IMR-90 (cell line): ENCODE results near the gene MBTPS1.

Source experiments
- BHLHE40 ChIP-seq: fragments of 150-350 bp; IDR thresholded peaks from 2 replicates; pipeline ENCODE4 v1.6.1; 2016; ENCODE audit warnings: mild to moderate bottlenecking, low read depth, low read length
- CEBPB ChIP-seq: IDR thresholded peaks from 2 replicates; pipeline ENCODE4 v1.6.1; 2012; ENCODE audit warnings: low read depth, low read length, improper control_type of control experiment
- CHD1 ChIP-seq: IDR thresholded peaks from 2 replicates; pipeline ENCODE4 v1.6.1; 2012; ENCODE audit warnings: low read depth, low read length, improper control_type of control experiment
- MAFK ChIP-seq: IDR thresholded peaks from 2 replicates; pipeline ENCODE4 v1.6.1; 2012; ENCODE audit warnings: low read depth, low read length, improper control_type of control experiment
- MAZ ChIP-seq: IDR thresholded peaks from 2 replicates; pipeline ENCODE4 v1.6.1; 2012; ENCODE audit warnings: low read depth, mild to moderate bottlenecking, low read length, improper control_type of control experiment, moderate library complexity, borderline replicate concordance
- NFE2L2 ChIP-seq: fragments of 150-350 bp; IDR thresholded peaks from 2 replicates; pipeline ENCODE4 v1.6.1; 2016; ENCODE audit warnings: low read depth, mild to moderate bottlenecking, low read length
- POLR2A ChIP-seq: IDR thresholded peaks from 2 replicates; pipeline ENCODE4 v1.6.1; 2012; ENCODE audit warnings: mild to moderate bottlenecking, low read depth, low read length
- RAD21 ChIP-seq: IDR thresholded peaks from 2 replicates; pipeline ENCODE4 v1.6.1; 2012; ENCODE audit warnings: low read length, improper control_type of control experiment
- RCOR1 ChIP-seq: IDR thresholded peaks from 2 replicates; pipeline ENCODE4 v1.6.1; 2012; ENCODE audit warnings: mild to moderate bottlenecking, low read length, improper control_type of control experiment; ENCODE audit not compliant: insufficient replicate concordance
- SMC3 ChIP-seq: fragments of 150-350 bp; IDR thresholded peaks from 2 replicates; pipeline ENCODE4 v1.6.1; 2016; ENCODE audit warnings: low read depth, mild to moderate bottlenecking, antibody characterized with exemption, low read length, moderate library complexity
- TF ChIP-seq, protein P1 (sequence below): conservative IDR thresholded peaks from 2 replicates; pipeline ENCODE4 v1.5.1; 2012; ENCODE audit warnings: mild to moderate bottlenecking, low read depth, low read length, improper control_type of control experiment
- TF ChIP-seq, protein P2 (sequence below): fragments of 150-350 bp; IDR thresholded peaks from 2 replicates; pipeline ENCODE4 v1.6.1; 2016; ENCODE audit warnings: low read depth, mild to moderate bottlenecking, low read length, moderate library complexity, borderline replicate concordance

DNA sequence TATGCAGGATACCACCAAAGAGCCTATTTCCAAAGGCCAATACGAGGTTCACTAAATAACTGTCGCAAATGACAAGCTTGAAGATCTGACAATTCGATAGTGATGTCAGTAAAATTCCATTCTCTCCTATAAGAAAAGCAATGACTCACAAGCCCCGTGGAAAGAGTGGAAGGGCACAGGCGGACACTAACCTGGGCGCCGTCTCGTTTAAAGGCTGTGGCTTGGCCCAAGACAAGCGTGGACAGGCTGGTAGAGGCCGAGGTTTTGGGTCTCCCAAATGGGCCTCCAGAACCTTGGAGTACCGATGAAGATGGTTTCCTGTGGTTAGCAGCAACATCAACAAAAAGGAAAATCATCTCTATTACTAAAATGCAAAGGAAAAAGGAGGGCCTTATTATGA lies 57.6 kb downstream of the MBTPS1 start:
- TF ChIP-seq, protein P1, sequence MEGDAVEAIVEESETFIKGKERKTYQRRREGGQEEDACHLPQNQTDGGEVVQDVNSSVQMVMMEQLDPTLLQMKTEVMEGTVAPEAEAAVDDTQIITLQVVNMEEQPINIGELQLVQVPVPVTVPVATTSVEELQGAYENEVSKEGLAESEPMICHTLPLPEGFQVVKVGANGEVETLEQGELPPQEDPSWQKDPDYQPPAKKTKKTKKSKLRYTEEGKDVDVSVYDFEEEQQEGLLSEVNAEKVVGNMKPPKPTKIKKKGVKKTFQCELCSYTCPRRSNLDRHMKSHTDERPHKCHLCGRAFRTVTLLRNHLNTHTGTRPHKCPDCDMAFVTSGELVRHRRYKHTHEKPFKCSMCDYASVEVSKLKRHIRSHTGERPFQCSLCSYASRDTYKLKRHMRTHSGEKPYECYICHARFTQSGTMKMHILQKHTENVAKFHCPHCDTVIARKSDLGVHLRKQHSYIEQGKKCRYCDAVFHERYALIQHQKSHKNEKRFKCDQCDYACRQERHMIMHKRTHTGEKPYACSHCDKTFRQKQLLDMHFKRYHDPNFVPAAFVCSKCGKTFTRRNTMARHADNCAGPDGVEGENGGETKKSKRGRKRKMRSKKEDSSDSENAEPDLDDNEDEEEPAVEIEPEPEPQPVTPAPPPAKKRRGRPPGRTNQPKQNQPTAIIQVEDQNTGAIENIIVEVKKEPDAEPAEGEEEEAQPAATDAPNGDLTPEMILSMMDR: no peak
- TF ChIP-seq MAZ (no peak), SMC3 (no peak), CEBPB (no peak), BHLHE40 (no peak), RAD21 (no peak), POLR2A (no peak), NFE2L2 (no peak), MAFK (no peak), CHD1 (no peak), RCOR1 (no peak)
- TF ChIP-seq, protein P2, sequence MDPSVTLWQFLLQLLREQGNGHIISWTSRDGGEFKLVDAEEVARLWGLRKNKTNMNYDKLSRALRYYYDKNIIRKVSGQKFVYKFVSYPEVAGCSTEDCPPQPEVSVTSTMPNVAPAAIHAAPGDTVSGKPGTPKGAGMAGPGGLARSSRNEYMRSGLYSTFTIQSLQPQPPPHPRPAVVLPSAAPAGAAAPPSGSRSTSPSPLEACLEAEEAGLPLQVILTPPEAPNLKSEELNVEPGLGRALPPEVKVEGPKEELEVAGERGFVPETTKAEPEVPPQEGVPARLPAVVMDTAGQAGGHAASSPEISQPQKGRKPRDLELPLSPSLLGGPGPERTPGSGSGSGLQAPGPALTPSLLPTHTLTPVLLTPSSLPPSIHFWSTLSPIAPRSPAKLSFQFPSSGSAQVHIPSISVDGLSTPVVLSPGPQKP: no peak
